ENCODE results near the gene PMPCA.

The PMPCA gene

GRCh38 chr9:136416427-136416826 is 6.0 kb downstream of the PMPCA start:
- no peak for DNase-seq

DNA sequence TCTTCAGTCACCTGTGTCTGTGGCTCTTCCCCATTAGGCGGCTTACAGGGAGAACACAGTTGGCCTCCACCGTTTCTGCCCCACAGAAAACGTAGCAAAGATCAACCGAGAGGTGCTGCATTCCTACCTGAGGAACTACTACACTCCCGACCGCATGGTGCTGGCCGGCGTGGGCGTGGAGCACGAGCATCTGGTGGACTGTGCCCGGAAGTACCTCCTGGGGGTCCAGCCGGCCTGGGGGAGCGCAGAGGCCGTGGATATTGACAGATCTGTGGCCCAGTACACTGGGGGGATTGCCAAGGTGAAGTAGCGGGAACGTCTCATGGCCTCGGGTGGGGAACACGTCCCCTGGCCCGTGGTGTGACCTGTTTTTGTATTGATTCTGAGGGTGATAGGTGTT is 6.5 kb downstream of the PMPCA start:
- no peak for DNase-seq

DNA sequence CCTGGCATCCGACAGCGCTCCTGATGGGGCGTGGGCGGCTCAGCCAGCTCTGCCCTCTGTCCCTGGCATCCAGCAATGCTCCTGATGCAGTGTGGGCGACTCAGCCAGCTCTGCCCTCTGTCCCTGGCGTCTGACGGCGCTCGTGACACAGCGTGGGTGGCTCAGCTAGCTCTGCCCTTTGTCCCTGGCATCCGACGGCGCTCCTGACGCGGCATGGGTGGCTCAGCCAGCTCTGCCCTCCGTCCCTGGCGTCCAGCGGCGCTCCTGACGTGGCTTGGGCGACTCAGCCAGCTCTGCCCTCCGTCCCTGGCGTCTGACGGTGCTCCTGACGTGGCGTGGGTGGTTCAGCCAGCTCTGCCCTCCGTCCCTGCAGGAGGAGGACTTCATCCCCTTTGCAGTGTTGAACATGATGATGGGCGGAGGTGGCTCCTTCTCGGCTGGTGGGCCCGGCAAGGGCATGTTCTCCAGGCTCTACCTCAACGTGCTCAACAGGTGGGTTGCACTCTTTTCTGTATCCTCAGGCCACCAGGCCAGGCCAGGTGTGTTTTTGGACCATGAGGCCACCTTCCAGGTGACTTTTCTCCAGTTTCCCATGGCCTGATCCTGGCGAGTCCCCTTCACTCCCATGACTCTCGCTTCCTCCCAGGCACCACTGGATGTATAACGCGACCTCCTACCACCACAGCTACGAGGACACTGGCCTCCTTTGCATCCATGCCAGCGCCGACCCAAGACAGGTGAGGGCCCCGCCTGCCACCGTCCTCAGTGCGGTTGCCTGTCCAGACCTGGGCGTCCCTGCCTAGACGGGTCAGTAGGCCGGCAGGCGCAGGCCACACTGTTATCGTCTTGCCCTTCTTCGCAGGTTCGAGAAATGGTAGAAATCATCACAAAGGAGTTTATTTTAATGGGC is 8.0 kb downstream of the PMPCA start:
- no peak for DNase-seq

GRCh38 chr9:136419092-136419420 is 8.6 kb downstream of the PMPCA start:
- no peak for DNase-seq

GRCh38 chr9:136421791-136422190 is 11.3 kb downstream of the PMPCA start:
- DNase-seq: no peak

DNA sequence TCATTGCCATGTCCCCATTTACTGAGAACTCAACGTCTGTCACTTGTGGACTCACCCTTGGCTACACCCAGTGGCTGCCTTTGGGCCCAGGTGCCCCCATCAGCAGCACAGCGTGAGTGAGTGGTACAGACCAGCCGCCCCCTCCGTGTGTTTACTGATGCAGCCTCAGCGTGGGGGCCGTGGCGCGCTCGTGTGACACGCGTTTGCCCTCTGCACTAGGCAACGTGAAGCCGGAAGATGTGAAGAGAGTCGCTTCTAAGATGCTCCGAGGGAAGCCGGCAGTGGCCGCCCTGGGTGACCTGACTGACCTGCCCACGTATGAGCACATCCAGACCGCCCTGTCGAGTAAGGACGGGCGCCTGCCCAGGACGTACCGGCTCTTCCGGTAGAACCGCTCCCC is 12.4 kb downstream of the PMPCA start:
- no peak for DNase-seq

- DNase-seq: no peak
Observed at GRCh38 chr9:136423432-136424146, 13.1 kb downstream of the PMPCA start.

DNA sequence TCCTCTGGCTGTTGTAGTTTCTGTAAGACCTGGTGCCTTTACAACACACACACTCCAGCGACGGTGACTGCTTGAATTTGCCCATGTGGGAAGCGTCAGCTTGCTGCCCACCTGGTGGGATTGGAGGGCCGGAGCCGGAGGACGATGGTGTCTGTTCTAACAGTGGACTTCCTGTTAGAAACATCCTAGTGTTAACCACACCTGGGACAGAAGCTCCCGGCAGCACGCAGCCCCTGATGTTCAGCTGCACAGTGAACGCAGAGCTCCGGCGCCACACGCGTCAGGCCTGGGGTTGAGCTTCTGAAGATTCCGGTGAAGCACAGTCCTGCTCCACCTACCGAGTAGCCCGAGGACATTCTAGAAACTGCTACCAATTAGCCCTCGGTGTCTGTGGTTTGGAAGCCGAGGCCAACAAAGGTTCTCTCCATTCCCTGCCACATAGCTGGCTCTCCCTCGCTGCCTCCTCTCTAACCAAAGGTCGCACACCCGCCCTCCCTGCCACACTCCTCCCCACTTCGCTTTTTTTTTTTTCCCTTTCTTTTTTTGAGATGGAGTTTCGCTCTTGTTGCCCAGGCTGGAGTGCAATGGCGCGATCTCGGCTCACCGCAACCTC is 14.4 kb downstream of the PMPCA start:
- no peak for DNase-seq

DNA sequence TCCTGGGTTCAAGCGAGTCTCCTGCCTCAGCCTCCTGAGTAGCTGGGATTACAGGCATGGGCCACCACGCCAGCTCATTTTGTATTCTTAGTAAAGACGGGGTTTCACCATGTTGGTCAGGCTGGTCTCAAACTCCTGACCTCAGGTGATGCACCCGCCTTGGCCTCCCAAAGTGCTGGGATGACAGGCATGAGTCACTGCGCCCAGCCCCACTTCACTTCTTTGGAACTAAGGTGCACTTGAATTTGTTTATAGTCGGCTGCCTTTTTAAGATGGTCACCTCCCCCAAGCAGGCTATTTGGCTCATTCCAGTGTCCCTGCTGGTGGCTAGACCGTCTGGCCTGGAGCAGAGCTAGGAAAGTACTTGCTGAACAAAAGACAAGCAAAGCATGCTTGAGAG is 14.9 kb downstream of the PMPCA start:
- peak in 1 of 2 experiments; percentile 54 for DNase-seq

GRCh38 chr9:136426787-136427186 is 16.3 kb downstream of the PMPCA start:
- DNase-seq: no peak

GRCh38 chr9:136429075-136429628 is 18.7 kb downstream of the PMPCA start:
- no peak for DNase-seq

DNA sequence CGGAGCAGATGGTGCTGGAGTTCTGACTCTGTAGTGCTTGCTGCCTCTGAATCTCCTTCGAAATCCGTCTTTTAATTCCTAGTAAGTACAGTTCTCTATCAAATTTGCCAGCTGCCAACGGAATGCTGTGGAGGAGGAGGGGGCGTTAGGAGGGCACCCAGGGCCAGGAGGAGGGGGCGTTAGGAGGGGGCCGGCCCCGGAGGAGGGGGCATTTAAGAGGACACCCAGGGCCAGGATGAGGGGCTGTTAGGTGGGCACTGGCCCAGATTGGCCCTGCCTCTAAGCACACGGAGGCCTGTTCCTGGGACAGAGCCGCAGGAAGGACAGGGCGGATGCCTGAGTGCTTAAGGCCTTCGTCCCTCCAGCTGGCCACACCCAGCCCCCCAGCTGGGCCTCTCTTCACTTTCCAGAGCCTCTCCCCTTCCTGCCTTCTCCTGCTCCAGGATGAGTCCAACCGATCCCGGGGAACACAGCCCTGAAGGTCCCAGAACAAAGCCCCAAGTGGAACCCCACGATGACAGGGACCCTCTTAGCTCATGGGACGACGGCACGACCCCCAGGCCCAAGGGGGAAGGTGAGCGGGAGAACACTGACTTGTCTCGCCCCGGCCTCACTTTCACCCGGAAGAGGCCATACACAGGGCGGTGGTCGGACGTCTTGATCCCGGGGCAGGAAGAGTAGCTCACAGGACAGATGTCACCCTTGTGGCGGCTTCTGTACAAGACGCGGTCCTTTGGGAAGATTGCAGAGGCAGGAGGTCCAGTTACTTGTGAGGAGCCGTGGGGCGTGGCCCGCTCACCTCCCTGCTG is 19.4 kb downstream of the PMPCA start:
- no peak for DNase-seq

DNA sequence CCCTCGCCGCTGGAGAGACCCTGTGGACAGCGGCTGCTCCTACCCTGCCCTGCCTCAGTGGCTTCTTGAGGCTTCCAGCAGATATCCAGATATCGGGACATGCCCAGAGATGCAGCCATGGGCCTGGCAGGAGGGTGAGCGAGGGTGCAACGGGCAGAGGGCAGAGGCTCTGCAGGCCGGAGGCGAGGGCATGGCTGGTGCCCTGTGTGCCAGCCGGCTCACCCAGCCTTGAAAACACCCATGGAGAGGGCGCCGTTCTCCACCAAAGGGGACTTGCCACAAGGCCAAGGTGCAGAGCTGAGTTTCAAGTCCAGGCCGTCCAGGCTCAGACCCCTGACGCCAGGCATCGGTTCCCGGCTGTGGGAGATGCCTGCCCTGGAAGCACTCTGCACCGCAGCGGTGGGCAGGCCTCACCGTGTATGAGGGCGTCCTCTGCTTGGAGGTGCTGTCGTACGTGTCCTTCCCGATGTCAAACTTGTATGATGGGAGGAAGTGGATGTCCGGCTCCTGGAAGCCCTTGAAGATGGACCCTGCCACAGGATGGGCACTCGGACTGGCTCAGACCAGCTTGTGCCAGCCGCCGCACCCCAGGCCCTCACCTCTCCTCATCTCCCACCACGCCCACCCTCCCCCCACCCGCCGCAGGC is 20.3 kb downstream of the PMPCA start:
- DNase-seq: no peak

DNA sequence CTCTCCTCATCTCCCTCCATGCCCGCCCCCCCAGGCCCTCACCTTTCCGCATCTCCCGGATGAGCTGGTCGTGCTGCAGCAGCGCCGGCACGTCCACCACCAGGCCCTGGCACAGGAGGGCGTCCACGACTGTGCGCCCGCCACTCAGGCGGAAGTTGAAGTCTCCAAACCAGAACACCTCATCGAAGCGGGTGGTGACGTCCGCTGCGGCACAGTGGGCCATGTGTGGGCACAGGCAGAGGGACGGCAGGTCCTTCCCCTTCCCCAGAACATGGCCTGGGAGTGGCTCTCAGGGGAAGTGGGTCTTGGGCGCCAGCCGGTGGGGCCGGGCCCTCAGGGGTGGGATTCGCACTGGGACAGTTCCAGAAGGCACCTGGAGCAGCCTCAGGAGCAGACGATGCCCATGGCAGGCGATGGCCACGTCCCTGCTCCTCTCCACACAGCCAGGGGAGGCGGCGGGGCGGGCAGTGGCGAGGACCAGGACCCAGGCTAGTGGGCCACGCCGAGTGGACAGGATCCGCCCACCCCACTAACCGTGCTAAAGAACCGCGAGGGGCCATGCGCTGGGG is 21.4 kb downstream of the PMPCA start:
- DNase-seq: no peak

DNA sequence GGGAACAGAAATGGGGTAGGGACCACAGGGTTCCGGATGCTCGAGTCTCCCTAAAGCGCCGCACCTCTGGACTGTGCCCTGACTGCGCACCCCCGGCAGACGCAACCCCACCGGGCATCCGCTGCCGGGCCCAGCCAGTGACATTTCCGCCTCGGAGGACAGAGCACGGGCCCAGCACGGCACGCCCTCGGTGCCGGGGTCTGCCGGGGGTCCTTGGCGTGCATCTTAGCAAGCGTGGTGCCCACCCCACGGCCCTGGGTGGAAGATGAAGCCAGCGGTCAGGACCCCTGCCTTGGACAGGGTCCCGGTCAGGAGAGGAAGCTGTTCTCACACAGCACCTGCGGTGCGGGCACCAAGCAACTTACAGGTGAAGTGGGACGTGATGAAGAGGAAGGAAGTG is 22.1 kb downstream of the PMPCA start:
- no peak for DNase-seq

- no peak for DNase-seq
Observed at GRCh38 chr9:136433043-136433715, 22.7 kb downstream of the PMPCA start.

GRCh38 chr9:136433849-136434579 is 23.6 kb downstream of the PMPCA start:
- DNase-seq: no peak

DNA sequence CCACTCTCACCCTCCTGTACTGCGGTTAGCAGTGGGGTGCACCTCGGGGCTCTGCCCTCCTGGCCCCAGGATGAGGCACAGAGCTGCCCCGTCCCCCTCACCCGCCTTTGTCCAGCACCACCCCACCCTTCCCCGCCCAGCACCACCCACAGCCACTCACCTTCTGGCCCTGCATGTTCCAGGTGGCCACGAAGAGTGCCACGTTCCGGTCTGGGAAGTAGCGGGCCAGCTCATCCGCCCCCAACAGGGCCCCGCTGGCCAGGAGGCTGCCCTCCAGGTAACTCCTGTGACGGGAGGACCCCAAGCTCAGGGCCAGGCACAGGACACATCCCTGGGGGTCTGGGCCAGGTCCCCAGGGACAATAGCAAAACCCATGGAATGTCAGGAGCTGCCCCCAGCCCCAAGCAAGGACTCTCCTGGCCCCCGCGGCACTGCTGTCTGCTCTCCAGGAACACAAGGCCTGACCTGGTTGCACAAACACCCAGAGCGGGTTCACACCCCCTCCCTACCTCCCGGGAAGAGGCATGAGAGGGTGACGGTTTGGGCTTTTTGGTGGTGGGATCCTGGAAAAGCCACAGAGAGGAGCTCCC is 24.2 kb downstream of the PMPCA start:
- no peak for DNase-seq

GRCh38 chr9:136436055-136436634 is 25.7 kb downstream of the PMPCA start:
- DNase-seq: no peak

DNA sequence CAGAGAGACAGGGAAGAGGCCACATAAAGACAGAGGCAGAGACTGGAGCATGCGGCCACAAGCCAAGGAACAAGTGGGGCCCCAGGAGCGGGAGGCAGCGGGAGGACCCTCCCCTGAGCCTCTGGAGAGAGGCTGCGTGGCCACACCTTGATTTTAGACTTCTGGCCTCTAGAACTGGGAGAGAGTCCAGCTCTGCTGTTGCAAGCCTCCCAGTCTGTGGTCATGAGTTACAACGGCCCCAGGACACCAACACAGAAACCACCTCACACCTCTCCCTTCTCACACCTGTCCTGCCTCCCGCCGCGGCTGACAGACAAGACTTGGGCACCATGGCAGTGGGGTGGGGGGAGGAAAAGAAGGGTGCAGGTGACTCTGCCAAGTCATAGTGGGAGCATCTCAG is 27.0 kb downstream of the PMPCA start:
- no peak for DNase-seq

All from activated T-cell treated with anti-CD3 and anti-CD28 coated beads, Interleukin-2, amount 50 U/mL, for 48 hours (primary cell).